ENCODE data around the gene HOXB6.

Gene HOXB6

GRCh38 chr17:48579471-48579759 lies 25.4 kb downstream of the HOXB6 start:
- no peak for DNase-seq (ENCODE audit: low spot score)

GRCh38 chr17:48578616-48579470 lies 25.9 kb downstream of the HOXB6 start:
- DNase-seq (ENCODE audit: low spot score): no peak

GRCh38 chr17:48577946-48578615 lies 26.7 kb downstream of the HOXB6 start, which contains the start of gene HOXB4:
TSS of gene HOXB4 (minus strand) at chr17:48578350. CDS start at chr17:48578319, 31 bp downstream.
- DNase-seq (ENCODE audit: low spot score): peak; percentile 81

GRCh38 chr17:48577330-48577945 lies 27.3 kb downstream of the HOXB6 start:
- DNase-seq (ENCODE audit: low spot score): no peak

GRCh38 chr17:48576479-48577309 lies 28.1 kb downstream of the HOXB6 start:
- DNase-seq (ENCODE audit: low spot score): no peak

- DNase-seq (ENCODE audit: low spot score): no peak
Observed at GRCh38 chr17:48575673-48576478, 28.9 kb downstream of the HOXB6 start.

- DNase-seq (ENCODE audit: low spot score): no peak
Observed at GRCh38 chr17:48575066-48575582, 29.7 kb downstream of the HOXB6 start.

- DNase-seq (ENCODE audit: low spot score): no peak
Observed at GRCh38 chr17:48574505-48575065, 30.2 kb downstream of the HOXB6 start.

- DNase-seq (ENCODE audit: low spot score): no peak
Observed at GRCh38 chr17:48571826-48572417, 32.9 kb downstream of the HOXB6 start.

GRCh38 chr17:48571024-48571818 lies 33.6 kb downstream of the HOXB6 start:
- DNase-seq (ENCODE audit: low spot score): no peak

GRCh38 chr17:48570325-48571023 lies 34.3 kb downstream of the HOXB6 start:
- DNase-seq (ENCODE audit: low spot score): no peak

GRCh38 chr17:48569674-48570324 lies 35.0 kb downstream of the HOXB6 start:
- no peak for DNase-seq (ENCODE audit: low spot score)

GRCh38 chr17:48569240-48569582 lies 35.6 kb downstream of the HOXB6 start:
- no peak for DNase-seq (ENCODE audit: low spot score)

GRCh38 chr17:48568499-48569239 lies 36.1 kb downstream of the HOXB6 start:
- no peak for DNase-seq (ENCODE audit: low spot score)

- no peak for DNase-seq (ENCODE audit: low spot score)
Observed at GRCh38 chr17:48567646-48568354, 37.0 kb downstream of the HOXB6 start.

GRCh38 chr17:48567209-48567608 lies 37.6 kb downstream of the HOXB6 start:
- DNase-seq (ENCODE audit: low spot score): no peak

- DNase-seq (ENCODE audit: low spot score): no peak
Observed at GRCh38 chr17:48566717-48567116, 38.1 kb downstream of the HOXB6 start.
